ENCODE results near the gene ARRB1. TPM values are rescaled to one million over a fixed set of nuclear protein-coding genes. Genes with fewer than 3 reads are reported as not detected.
"Not testable (repeated sequence)": the region's sequence is repeated elsewhere in the genome, so short reads cannot be mapped to it uniquely, and the experiment has no call there.

Gene ARRB1
- total RNA-seq, 2 experiments from 2014 or later: 15.7 to 16.6 TPM

DNA sequence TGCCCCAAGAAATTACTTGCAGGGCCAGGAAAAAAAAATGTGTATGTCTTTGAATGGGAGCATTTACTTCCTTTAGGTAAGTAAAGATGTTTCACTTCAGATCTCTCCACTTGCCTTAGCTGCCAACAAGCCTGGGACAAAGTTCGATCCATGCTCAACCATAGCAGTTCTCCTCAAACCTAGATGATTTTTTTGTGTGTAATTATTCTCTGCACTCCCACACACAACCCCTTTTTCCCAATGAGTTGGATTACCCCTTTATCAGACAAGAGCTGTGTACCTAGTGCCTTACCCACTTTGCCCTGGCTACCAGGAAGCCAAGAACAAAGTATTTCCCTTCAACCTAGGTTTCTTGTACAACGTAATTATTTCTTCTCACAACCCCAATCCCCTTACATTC is 75.3 kb downstream of the ARRB1 start:
- Mint-ChIP-seq H3K4me3 (no peak overlapping the region), H3K4me1 (ENCODE audit: low read depth) (peaks cover 58% of the 10 kb centered on the region), H3K9me3 (no peaks in the 10 kb centered on the region), H3K27me3 (ENCODE audit: low read depth) (no peaks in the 10 kb centered on the region), H3K27ac (peak overlapping the region; percentile 95), H3K36me3 (ENCODE audit: low read depth) (peaks cover 16% of the 10 kb centered on the region)
- CTCF ChIA-PET: interaction anchor here (0.6 to 13.4 kb wide), 14 partner anchors 9 to 710 kb away, joined by 3 to 374 read pairs (median 5); no protein-coding TSS in a partner anchor
- DNase-seq: no peak
- intact Hi-C loops (cut with micrococcal nuclease): no loop called here

DNA sequence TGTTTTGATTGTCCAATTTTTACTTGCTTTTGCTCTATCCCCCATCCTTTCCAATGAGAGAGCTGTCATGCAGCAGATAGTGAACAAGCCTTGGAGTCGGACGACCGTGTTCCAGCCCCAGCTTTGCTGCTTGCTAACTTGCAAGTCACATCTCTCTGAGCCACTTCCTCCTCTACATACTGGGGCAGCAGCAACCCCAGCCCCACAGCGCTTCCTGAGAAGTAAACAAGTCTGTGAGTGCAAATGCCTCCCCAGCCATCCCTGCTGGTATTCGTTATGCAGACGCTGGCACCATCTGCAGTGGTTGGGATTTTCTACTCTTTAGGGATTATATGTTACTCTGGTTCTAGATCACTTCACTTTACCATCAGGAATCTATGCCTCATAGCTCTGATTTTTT is 75.9 kb downstream of the ARRB1 start:
- peak overlapping the region; percentile 37 for H3K4me3 Mint-ChIP-seq
- no peaks in the 10 kb centered on the region for H3K27me3 Mint-ChIP-seq (ENCODE audit: low read depth)
- intact Hi-C loops (cut with micrococcal nuclease): no loop called here
- H3K4me1 Mint-ChIP-seq (ENCODE audit: low read depth): peaks cover 59% of the 10 kb centered on the region
- CTCF ChIA-PET: interaction anchor here (0.7 to 13.4 kb wide), 10 partner anchors 9 to 626 kb away, joined by 3 to 374 read pairs (median 6); no protein-coding TSS in a partner anchor
- H3K36me3 Mint-ChIP-seq (ENCODE audit: low read depth): peaks cover 16% of the 10 kb centered on the region
- peak; percentile 82 for DNase-seq
- H3K9me3 Mint-ChIP-seq: no peaks in the 10 kb centered on the region
- peak overlapping the region; percentile 95 for H3K27ac Mint-ChIP-seq

- intact Hi-C loops (cut with micrococcal nuclease); H3K4me3 Mint-ChIP-seq: not testable (repeated sequence)
- H3K4me1 Mint-ChIP-seq (ENCODE audit: low read depth): peaks cover 52% of the 10 kb centered on the region
These were observed 76.7 kb downstream of the ARRB1 start for GRCh38 chr11:75274716-75275115.

DNA sequence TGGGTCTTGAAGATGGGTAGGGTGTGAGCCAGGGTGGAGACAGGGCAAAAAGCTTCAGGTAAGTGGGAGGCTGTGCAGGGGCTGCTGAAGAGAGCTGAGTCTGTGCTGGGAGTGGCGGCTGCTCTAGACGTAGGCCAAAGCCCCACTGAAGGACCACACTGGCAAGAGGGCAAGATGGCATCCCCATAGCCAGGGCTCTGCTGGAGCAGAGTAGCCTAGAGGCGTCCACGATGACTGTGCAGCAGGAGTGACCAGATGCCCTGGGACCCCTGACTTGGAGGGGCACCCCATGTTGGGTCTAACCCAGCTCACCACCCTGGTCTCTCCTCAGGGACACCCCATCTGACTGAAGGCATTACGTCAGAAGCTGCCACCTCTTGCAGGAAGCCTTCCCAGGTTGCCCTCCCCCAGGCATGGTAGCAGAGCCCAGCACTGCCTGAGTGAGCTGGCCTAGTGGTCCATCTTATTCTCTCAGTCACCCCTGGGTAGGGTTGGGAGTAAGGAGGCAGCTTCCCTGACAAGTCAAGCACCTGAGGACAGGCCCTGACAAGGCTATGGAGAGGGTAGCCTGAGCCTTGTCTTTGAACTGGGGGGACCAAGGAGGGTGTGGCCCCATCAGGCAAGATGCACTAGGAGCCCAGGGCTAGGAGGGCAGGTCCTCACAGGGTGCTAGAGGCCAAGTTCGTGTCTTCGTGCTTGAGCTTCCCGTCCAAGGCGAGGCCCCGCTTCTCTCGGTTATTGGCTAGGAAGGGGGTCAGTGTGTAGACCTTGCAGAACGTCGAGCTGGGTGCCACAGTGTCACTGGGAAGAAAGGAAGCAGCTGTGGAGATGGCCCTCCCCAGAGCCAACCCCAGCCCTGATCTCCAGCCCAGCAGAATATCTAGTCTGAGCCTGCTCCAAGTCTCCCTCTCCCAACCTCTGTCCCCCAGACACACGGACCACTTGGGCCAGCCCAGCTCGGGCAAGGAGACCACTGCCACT is 77.8 kb downstream of the ARRB1 start:
- peak overlapping the region; percentile 88 for H3K27ac Mint-ChIP-seq
- peaks cover 14% of the 10 kb centered on the region for H3K36me3 Mint-ChIP-seq (ENCODE audit: low read depth)
- no peaks in the 10 kb centered on the region for H3K9me3 Mint-ChIP-seq
- peaks cover 50% of the 10 kb centered on the region for H3K4me1 Mint-ChIP-seq (ENCODE audit: low read depth)
- no peak overlapping the region for H3K4me3 Mint-ChIP-seq
- CTCF ChIA-PET: interaction anchor here (0.6 to 13.4 kb wide), 8 partner anchors 9 to 135 kb away, joined by 3 to 374 read pairs (median 3); partner anchors contain the start of gene TPBGL
- no peak for DNase-seq
- no peaks in the 10 kb centered on the region for H3K27me3 Mint-ChIP-seq (ENCODE audit: low read depth)
- intact Hi-C loops (cut with micrococcal nuclease): no loop called here

More at GRCh38 chr11:75274716-75275115, 76.7 kb downstream of the ARRB1 start:
- CTCF ChIA-PET: interaction anchor here (0.5 to 13.4 kb wide), 7 partner anchors 10 to 135 kb away, joined by 4 to 374 read pairs (median 5); no protein-coding TSS in a partner anchor
- not testable (repeated sequence) for H3K9me3 Mint-ChIP-seq; H3K27me3 Mint-ChIP-seq (ENCODE audit: low read depth); DNase-seq
- Mint-ChIP-seq H3K27ac (peak overlapping the region; percentile 88), H3K36me3 (ENCODE audit: low read depth) (peaks cover 14% of the 10 kb centered on the region)

DNA sequence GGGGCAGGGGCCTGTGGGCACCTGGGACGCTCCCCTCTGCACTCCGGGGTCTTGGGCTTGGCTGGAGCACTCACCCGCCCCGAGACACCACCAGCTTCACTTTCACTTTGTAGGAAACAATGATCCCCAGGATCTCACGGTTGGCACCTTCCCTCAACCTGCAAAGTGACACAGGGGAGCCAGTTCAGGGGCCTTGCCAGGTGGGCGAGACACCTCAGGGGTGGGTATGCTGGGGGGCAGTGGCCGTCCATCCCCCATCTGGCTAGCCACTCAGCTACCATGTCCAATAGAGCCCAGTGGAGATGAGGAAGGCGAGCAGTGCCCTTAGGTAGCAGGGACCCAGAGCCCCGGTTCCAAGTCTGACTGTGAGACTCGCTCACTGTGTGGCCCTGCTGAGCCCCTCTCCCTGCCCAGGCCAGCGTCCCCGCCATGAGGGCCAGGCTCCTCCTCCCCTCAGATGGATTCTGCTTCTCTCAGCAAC is 78.6 kb downstream of the ARRB1 start:
- Mint-ChIP-seq H3K4me3 (no peak overlapping the region), H3K9me3 (no peaks in the 10 kb centered on the region), H3K36me3 (ENCODE audit: low read depth) (peaks cover 16% of the 10 kb centered on the region), H3K27me3 (ENCODE audit: low read depth) (no peaks in the 10 kb centered on the region), H3K4me1 (ENCODE audit: low read depth) (peaks cover 49% of the 10 kb centered on the region), H3K27ac (peak overlapping the region; percentile 70)
- no peak for DNase-seq
- CTCF ChIA-PET: interaction anchor here (0.7 to 13.4 kb wide), 6 partner anchors 10 to 136 kb away, joined by 3 to 374 read pairs (median 4); no protein-coding TSS in a partner anchor
- intact Hi-C loops (cut with micrococcal nuclease): no loop called here

DNA sequence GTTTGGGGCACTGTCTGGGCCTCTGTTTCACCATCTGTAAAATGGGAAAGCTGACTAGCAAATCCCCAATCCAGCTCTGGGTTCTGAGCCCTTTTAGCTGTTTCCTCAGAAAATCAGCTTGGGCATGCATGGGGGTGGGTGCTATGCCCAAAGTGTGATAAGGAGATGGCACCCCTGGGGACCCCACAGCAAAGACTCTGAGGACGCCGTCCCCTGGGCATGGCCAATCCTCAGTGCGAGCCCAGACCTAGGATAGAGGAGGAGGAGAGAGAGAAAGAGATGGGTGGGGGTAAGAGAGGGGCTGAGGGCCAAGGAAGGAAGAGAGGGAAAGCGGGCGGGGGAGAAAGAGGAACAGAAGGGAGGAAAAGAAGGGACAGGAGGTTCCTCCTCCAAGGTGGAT is 79.1 kb downstream of the ARRB1 start:
- intact Hi-C loops (cut with micrococcal nuclease): no loop called here

DNA sequence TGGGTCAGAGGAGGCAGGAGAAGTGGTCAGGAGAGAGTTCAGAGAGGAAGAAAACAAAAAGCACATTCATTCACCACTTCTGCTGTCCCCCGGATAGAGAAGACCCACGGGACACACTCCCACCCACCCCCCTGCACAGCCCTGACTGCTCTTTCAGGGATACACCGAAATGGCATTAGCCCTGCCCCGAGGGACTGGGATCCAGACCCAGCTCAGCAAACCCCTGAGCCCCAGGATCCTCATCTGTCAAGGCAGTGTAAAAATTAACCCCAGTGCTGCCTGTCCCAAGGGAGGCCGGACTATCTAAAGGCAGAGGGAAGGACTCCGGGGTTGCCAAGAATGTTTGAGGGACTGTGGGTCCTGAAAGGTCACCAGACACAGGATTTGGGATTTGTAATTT is 79.7 kb downstream of the ARRB1 start:
- CTCF ChIA-PET: interaction anchor here (0.9 to 13.4 kb wide), 8 partner anchors 8 to 134 kb away, joined by 3 to 374 read pairs (median 11); partner anchors contain the start of gene TPBGL
- Mint-ChIP-seq H3K4me1 (ENCODE audit: low read depth) (peaks cover 38% of the 10 kb centered on the region), H3K4me3 (no peak overlapping the region), H3K27me3 (ENCODE audit: low read depth) (no peaks in the 10 kb centered on the region), H3K36me3 (ENCODE audit: low read depth) (peaks cover 14% of the 10 kb centered on the region), H3K9me3 (no peaks in the 10 kb centered on the region), H3K27ac (no peak overlapping the region)
- intact Hi-C loops (cut with micrococcal nuclease): loop anchor here (1.0 kb wide), 1 partner anchor 128 kb away; no protein-coding TSS in a partner anchor
- DNase-seq: no peak

More for the DNA sequence above, 79.1 kb downstream of the ARRB1 start:
- Mint-ChIP-seq H3K4me3 (no peak overlapping the region), H3K27me3 (ENCODE audit: low read depth) (no peaks in the 10 kb centered on the region), H3K27ac (no peak overlapping the region), H3K4me1 (ENCODE audit: low read depth) (peaks cover 44% of the 10 kb centered on the region), H3K36me3 (ENCODE audit: low read depth) (peaks cover 14% of the 10 kb centered on the region), H3K9me3 (no peaks in the 10 kb centered on the region)
- CTCF ChIA-PET: interaction anchor here (0.7 to 13.4 kb wide), 7 partner anchors 8 to 134 kb away, joined by 3 to 374 read pairs (median 8); no protein-coding TSS in a partner anchor
- no peak for DNase-seq

GRCh38 chr11:75270896-75271418 is 80.5 kb downstream of the ARRB1 start:
- peaks cover 30% of the 10 kb centered on the region for H3K4me1 Mint-ChIP-seq (ENCODE audit: low read depth)
- H3K9me3 Mint-ChIP-seq: no peaks in the 10 kb centered on the region
- H3K27me3 Mint-ChIP-seq (ENCODE audit: low read depth): no peaks in the 10 kb centered on the region
- no peak overlapping the region for H3K27ac Mint-ChIP-seq
- intact Hi-C loops (cut with micrococcal nuclease): loop anchor here (1.0 kb wide), 1 partner anchor 128 kb away; no protein-coding TSS in a partner anchor
- H3K36me3 Mint-ChIP-seq (ENCODE audit: low read depth): peaks cover 14% of the 10 kb centered on the region
- no peak overlapping the region for H3K4me3 Mint-ChIP-seq
- peak; percentile 43 for DNase-seq
- CTCF ChIA-PET: interaction anchor here (0.7 to 13.4 kb wide), 11 partner anchors 9 to 339 kb away, joined by 3 to 374 read pairs (median 5); partner anchors contain the start of gene TPBGL

DNA sequence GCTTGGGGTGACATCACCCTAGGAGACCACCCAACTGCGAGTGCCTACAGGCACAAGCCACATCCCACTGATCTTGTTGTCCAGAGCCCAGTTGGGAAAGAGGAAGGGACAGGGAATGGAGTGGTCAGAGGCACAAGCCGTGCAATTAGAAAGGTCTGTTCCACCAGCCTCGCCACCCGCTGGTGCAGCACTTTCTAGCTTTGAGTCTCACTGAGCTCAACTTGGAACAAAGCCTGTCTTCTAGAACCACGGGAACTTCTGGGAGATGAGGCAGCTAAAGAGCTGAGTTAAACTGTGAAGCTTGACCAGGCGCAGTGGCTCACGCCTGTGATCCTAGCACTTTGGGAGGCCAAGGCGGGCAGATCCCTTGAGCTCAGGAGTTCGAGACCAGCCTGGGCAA is 81.6 kb downstream of the ARRB1 start:
- DNase-seq: no peak
- Mint-ChIP-seq H3K36me3 (ENCODE audit: low read depth) (peaks cover 11% of the 10 kb centered on the region), H3K4me1 (ENCODE audit: low read depth) (peaks cover 23% of the 10 kb centered on the region), H3K4me3 (no peak overlapping the region), H3K9me3 (no peaks in the 10 kb centered on the region), H3K27me3 (ENCODE audit: low read depth) (no peaks in the 10 kb centered on the region), H3K27ac (no peak overlapping the region)
- CTCF ChIA-PET: interaction anchor here (1.6 to 13.4 kb wide), 6 partner anchors 10 to 129 kb away, joined by 3 to 374 read pairs (median 16); partner anchors contain the start of gene TPBGL
- intact Hi-C loops (cut with micrococcal nuclease): no loop called here

- H3K4me3 Mint-ChIP-seq: no peak overlapping the region
- H3K4me1 Mint-ChIP-seq (ENCODE audit: low read depth): peaks cover 28% of the 10 kb centered on the region
- peaks cover 11% of the 10 kb centered on the region for H3K36me3 Mint-ChIP-seq (ENCODE audit: low read depth)
- intact Hi-C loops (cut with micrococcal nuclease): no loop called here
- H3K9me3 Mint-ChIP-seq: no peaks in the 10 kb centered on the region
- CTCF ChIA-PET: interaction anchor here (2.7 to 4.3 kb wide), 3 partner anchors 11 to 128 kb away, joined by 14 to 23 read pairs (median 17); no protein-coding TSS in a partner anchor
- H3K27ac Mint-ChIP-seq: no peak overlapping the region
- no peak for DNase-seq
- no peaks in the 10 kb centered on the region for H3K27me3 Mint-ChIP-seq (ENCODE audit: low read depth)
These were observed 82.1 kb downstream of the ARRB1 start for GRCh38 chr11:75269367-75269660.

- Mint-ChIP-seq H3K36me3 (ENCODE audit: low read depth) (peaks cover 7% of the 10 kb centered on the region), H3K4me1 (ENCODE audit: low read depth) (peaks cover 28% of the 10 kb centered on the region), H3K9me3 (no peaks in the 10 kb centered on the region), H3K27me3 (ENCODE audit: low read depth) (no peaks in the 10 kb centered on the region), H3K27ac (no peak overlapping the region), H3K4me3 (no peak overlapping the region)
- CTCF ChIA-PET: interaction anchor here (2.7 to 4.3 kb wide), 2 partner anchors 11 to 128 kb away, joined by 17 to 23 read pairs; no protein-coding TSS in a partner anchor
- intact Hi-C loops (cut with micrococcal nuclease): no loop called here
- peak; percentile 3 for DNase-seq
These were observed 82.7 kb downstream of the ARRB1 start for GRCh38 chr11:75268626-75269366.
